ENCODE measurements around the gene GRIN2C.

The GRIN2C gene

DNA sequence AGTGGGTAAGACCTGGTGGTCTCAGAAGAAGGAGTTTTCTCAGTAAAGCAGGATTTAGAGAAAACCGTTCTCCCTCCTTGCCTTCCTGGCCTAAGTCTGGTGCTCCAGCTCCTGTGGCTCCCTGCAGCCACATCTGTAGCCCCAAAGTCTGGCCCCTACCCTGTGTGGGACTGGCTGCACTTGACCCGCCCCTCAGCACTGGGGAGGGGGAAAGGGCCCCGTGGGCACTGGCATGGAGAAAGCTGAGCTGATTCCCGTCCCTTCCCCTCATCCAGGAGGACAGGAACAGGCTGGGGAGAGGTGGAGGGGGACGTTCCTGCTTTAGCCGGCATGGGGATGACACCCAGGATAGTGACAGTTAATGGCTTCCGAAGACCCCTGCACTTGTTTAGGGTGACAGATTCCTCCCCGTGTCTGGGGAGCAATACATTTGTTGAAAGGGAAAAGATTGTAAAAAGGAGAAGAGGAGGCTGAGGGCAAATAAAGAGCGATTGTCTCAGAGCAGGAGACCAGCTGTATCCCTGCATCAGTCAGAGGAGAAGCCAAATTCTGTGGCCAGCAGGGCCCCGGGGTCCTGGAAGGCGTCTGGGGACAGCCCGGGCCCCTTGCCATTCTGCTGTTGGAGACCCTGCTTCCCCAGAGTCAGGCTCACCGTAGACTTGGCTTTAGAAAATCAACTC, 37.9 kb downstream of the GRIN2C start:
- DNase-seq (ENCODE audit: low read depth) = no peak

DNA sequence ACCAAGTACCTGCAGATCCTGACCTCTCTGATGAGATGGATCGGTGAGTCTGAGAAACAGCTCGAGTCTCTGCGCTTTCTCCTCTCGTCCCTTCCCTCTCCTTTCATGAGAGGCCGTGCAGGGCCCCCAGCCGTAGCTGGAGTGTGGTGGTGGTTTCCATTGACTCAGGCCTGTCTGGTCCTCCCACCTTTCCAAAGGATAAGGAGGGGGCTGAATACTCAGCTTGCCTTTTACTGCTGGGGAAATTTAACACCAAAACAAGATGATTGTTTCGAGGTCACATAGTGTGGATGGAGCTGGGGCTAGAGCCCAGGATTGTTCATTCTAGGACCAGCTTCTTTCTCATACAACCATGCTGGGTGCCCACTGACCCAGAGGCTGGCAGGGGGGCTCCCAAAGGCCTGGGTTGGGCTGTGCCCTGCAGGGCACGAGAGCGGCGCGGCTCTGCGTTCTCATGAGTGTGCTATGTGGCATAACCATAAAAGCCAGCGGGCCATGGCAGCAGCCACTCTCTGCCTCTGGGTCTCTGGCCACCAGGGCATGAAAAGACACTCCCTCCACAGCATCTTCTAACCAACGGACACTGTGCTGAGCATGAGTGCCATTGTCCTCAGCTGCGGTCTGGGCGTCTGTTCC, 39.8 kb downstream of the GRIN2C start:
- no peak for DNase-seq (ENCODE audit: low read depth)

DNA sequence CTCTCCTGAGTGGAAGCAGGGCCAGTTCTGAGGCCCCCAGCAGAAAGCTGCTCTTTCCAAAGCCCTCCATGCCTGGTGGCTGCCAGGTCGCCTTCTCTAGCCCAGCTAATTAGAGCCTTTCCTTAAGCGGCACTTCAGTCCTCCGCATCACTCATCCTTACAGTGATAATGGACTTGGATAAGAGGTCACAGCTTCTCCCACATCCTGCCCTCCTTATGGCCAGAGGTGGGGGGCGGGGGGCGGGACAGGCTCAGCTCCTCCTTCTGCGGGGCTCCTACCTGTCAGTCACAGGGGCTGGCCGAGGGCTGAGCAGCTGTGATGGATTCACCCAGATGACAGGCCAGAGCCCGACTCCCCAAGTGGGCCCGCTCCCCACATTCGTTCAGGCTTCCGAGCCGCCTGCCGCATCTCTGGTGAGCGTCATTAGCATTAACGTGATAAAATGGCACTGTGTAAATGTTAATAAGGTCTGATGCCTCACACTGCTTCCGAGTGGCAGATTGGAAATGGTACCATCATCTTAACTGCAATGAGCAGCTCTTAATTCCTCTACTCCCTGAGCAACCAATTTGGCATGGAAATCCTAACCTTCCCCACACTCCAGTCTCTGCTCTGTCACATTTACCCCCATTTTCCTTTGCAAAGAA, 41.3 kb downstream of the GRIN2C start:
- no peak for DNase-seq (ENCODE audit: low read depth)

DNA sequence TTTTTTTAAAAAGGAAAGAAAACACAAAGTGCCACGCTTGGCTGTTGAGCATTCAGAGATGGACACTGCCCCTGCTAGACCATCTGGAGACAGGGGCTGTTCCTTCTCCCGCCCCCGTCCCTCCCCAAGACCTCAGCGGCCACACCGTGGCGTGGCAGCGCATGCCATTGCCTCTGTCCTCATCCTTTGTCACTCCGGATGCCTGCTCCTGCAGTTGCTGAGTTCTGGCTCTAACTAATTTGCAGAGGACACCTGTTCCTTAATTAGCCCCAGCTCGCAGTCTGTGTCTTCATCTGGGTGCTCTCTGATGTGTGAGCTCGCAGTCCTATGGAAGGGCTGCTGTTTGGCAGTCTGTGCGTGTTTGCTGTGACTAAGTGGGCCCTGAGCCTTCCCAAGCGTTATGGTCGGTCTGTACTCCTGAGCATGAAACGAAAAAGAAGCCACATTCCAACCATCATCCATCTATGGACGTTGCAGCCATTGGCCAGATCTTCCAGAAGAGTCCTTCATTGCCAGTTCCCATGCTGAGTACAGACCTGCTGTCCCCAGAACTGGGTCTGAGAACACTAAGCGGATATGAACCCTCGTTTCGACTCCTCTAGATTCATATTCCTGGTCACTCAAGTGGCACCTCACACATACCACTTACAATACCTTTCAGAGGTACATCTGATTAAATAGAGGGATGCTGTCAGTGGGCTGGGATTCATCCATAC, 42.6 kb downstream of the GRIN2C start:
- DNase-seq (ENCODE audit: low read depth) = no peak

DNA sequence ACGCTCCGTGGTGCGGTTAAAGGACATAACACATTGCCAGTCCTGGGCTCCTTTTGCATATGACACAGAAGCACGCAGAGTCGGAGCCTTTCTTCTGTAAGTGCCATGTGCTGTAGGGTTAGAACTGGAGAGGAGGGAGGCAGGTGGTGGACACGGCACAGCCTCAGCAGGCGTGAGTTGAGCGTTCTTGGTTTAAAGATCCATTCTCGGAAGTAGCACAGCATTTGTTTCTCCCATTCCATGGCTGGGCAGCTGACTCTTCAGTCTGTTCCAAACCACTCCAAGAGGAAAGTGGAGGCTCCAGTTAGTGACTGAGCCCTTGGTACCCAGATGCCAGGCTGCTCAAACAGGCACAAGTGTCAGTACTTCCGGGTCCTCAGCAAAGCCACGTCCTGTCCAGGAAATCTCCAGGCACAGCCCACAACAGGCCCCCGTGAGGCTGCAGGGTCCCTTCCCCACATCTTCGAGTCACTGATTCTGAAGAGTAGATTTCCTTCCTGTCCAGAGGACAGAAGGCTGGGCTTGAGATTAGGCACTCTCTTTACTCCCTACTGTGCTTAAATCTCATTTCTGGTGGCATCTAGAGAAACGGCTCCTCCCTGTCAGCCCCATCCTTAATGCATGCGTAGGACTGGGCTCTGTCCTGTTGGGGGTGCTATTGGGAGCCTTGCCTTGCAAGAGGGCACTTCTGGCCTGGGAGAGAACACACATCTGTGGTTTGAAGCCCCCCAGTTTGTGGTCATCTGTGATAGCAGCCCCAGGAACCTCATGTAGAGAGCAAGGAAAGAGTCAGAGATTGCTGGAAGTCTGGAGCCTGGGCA, 43.9 kb downstream of the GRIN2C start:
- no peak for DNase-seq (ENCODE audit: low read depth)

DNA sequence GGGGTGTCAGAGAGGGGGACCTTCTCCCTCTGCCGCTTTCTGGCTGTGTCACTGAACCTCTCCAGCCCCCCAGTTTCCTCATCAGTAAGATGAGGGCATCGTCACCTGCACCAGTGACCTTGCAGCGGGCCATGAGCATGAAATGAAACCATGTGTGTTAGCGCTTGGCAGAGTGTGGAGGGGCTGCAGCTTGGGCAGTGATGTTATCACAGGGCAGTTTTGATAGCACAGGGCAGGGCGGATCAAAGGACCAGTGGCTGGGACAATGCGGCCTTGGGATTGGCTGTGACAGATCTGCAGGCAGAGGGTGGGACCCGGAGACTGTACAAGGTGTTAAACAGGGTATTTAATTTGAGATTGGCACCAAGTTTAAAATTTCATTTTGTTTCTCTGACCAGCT, 44.6 kb downstream of the GRIN2C start:
- no peak for DNase-seq (ENCODE audit: low read depth)

DNA sequence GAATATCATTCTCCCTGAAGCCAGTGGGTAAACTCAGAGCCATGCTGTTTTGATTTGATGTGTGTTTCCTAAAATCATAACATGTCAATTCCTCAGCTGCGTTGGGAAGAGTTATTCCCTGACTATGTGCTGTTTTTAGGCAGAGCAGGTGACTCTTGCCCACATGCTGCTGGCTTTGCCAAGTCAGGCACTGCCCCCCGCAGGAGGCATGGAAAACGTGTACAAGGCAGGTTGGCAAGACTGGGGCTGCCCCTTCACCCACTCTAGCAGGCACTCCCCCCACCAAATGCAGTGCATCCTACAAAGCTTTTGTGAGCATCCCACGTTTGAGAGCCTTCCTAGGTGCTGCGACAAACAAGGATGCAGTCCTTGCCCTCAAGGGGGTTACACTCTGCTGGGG, 45.2 kb downstream of the GRIN2C start:
- no peak for DNase-seq (ENCODE audit: low read depth)

DNA sequence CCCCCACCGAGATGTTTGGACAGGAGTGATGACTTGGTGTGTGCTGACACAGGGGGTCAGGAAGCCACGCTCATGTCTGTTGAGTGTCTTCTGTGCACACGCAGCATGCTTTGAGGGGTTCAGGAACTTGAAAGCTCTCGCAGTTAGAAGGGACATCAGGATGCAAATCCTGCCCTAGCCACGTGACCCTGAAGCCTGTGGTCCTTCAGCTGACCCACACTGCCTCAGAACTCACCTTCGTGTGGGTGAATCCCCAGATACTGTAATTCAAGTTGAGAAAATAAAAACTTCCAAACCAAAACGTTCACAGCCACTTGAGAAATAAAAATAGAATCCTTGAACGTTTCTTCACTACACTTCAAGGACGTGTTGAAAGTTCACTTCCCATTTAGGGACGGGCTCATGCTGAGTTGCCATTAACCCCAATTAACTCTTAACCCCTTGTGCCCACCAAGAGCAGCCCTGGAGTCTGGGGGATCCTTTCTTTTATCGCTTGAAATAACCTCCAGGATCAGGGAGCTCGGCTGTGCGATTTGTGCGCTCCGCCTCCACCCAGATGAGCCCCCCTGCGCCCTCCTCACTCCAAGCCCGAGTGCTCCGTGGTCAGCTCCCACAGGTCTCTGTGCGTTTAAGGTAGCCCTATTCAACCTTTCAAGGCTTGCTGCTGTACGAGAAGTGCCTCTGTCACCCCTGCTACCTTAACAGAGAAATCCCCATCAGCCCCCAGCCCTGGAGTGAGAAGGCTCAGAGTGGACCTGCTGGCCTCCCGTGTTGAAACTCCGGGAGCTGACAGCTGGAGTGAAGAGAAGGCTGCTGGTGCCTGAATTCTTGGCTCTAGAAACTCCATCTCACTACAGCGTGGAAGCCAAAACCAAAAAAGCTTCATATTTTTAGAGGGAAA, 47.3 kb downstream of the GRIN2C start:
- DNase-seq (ENCODE audit: low read depth) = no peak

DNA sequence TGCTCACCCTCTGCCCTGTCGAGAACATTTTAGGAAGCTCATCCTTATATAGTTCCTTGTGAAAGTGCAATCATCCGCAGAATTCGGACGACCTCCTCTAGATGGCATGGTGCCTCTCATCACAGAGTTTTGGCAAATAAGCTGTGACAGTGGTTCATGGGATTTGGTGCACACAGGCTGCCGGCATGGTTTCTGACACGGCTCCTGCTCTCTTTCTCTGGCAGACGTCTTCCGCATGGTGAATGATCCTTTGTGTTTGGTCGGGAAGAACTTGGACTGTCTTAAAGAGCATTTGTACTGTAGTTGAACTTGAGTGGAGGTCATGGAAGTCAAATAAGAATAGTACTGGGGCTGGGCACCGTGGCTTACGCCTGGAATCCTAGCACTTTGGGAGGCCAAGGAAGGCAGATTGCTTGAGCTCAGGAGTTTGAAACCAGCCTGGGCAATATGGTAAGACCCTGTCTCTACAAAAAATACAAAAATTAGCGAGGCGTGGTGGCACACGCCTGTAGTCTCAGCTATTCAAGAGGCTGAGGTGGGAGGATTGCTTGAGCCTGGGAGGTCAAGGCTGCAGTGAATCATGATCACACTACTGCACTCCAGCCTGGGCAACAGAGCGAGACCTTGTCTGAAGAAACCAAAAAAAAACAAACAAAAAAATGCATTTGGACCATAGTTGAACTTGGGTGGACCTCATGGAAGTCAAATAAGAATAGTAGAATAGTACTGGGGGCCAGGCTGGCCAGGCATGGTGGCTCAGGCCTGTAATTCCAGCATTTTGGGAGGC, 48.8 kb downstream of the GRIN2C start:
- no peak for DNase-seq (ENCODE audit: low read depth)

DNA sequence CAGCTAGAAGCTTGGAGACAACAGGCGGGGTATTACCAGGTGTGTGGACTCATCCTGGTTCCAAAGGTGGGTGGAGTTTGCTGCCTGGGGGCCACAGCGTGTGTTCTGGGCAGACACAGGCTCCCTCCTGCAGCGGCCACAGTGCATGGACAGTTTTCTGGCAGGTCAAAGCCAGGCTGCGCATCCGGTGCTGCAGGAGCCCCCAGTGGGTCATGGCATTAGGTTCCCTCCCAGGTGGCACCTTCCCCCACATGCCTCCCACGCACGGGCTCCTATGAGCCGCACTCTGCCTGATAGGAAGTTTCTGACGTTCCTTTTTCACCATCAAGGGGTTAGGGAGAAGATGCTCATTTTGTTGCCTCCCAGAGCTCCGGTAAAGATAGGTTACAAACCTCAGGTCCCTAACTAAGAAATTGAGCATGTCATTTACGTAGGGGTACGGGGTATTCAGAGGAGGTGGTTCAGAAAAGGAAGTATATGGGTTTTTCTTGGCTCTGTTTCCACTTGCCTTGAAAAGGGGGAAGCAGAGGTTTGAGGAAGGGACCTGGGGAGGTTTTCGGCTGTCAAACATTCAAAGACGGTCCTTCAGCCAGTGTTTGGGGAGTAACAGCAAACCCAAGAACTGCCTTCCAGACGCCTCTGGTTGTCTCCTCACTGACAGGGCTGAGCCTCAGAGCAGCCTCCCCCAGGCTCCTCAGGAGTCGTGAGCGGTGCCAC, 50.8 kb downstream of the GRIN2C start:
- DNase-seq (ENCODE audit: low read depth) = no peak

DNA sequence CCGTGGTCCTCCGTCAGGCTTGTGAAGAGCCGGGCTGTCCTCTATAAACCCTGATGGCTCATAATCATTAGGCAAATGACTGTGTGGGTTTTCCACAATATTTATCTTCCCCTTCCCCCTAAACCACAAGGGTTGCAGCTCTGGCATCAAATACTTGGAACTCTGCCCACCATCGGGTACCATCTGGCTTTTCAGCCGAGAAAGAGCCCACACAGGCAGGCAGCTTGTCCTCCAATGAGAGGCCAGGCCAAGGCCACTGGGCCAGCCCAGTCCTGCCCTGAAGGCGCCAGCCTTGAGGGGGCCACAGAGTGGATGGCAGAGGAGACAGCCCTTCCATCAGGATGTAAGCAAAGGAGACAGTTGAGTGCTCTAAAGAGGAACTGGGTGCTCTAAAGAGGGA, 51.8 kb downstream of the GRIN2C start:
- no peak for DNase-seq (ENCODE audit: low read depth)

DNA sequence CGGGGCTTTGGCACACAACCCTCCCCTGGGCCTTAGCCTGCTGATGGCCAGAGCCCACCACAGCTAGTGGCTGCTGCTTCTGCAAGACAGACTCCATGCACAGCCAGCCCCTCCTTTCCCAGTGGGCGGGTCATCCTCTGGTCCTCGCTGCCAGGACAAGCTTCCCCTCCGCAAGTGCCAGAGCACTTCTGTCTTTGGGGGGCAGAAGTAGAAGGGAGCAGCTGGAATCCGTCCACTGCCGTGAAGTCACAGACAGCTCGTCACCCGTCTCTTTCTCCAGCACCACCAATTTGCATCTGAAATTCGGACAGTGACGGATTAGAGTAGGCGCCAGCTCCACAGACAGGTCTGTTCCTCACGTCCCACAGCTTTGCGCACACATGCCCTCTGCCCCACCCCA, 52.2 kb downstream of the GRIN2C start:
- no peak for DNase-seq (ENCODE audit: low read depth)

DNA sequence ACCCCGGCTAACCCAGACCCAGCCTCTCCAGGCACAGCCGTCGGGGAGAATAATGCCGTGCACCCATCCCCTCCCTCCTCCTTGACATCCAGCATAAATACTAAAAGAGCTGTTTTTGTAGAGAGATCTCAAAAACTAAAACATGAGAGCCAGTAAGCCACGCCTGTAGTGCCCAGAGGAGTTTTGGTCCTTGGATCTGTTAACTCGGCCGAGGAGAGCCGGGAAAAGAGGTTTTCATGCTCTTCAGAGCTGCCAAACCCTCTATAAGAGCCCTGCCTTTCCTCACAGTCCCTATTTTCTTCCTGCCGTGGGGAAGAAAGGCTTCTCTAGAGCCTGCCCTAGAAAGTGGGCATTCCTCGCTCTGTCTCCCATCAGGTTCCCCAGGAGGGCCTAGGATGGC, 53.4 kb downstream of the GRIN2C start:
- no peak for DNase-seq (ENCODE audit: low read depth)

DNA sequence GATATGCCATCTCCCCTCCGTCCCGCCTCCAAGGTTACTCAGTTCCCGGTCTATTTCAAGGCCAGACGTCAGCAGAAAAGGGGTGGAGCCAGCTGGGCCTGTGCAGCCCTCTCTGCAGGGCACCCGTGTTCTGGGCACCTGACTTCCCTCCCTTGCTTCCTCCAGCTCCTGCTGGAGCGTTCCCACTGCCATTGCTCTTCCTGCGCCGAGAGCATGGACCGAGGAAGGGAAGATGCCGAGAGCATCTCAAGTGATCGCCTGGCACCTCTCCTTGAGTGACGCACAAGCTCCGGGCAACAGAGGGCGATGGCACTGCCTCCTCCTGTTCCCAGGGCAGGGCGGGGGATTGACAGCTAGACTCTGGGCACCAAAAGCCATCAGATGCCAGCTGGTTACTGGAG, 54.1 kb downstream of the GRIN2C start:
- DNase-seq (ENCODE audit: low read depth) = no peak

DNA sequence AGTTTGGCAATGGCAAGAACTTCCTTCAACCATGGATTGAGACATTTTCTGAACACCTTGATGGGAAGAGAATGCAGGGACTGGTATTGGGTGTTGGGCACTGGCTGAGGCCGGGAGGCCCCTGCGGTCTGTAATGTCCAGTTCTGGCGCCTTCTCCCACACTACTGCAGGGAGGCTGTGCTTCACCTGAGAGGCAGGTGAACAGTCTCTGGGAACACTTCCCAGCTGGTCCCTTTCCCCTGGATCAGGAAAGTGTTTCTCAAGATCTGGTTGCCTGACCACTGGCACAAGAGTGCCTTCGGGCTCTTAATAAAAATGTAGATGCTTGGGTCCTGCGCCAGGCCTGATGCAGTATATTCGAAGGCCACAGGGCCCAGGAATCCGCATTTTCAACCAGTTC, 55.0 kb downstream of the GRIN2C start:
- no peak for DNase-seq (ENCODE audit: low read depth)

DNA sequence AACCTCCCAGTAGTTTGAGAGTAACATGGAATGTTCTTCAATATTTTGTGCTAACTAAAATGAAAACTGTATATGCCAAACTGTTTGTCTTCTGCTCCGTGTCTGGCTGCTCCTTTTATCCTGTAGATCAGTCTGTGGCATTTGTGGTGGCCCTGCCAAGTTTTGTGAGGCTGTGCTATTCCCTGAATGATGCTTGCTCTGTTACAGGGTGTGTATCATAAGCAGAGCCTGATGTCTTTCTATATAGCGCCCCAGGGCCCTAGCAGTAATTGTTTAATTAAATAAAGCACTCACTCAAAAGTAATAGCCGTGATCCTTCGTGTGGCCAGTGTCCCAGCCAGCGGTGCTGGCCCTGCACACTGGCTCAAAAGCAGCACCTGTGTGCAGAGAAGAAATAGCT, 55.7 kb downstream of the GRIN2C start:
- no peak for DNase-seq (ENCODE audit: low read depth)

DNA sequence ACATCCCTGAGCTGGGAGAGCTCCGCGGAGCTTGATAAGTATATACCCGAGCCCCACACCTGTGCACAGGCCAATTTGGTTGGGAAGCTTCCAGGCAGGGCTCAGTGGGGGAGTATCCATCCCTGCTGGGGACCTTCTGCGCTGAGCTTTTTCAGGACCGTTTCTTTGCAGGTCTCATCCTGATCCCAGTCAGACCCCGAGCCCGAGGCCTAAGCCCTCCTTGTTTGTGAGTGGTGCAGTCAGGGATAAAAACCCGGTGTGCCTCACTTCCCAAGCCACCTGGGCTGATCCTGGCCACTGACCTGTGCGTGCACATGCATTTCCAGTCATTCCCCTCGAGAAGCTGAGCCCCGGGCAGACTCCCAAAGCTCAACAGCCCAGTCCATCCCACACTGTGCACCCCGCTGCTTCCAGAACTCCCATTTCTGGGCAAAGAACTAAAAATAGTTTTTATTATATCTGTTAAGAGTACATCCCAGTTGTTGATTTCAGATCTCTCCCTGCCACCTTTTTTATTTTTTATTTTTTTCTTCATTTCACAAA, 56.2 kb downstream of the GRIN2C start:
- DNase-seq (ENCODE audit: low read depth) = no peak

DNA sequence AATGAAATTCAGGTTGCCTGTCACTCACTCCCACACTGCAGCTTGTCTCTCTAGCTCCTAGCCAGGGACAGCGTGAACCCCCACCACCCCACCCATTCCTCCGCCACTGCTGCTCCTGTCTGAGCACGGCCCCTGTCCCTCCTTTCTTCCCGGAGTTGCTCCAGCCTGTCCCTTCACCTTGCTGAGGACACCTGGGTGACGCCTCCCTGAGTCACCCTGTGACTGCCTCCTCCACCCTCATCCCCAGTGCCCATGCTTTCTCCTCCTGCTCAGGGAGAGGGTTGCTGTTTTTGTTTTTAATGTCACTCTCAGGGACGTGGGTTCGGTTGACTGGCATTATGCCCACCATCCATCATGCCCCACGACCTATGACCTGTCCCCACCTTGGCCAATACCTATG, 57.8 kb downstream of the GRIN2C start:
- no peak for DNase-seq (ENCODE audit: low read depth)

DNA sequence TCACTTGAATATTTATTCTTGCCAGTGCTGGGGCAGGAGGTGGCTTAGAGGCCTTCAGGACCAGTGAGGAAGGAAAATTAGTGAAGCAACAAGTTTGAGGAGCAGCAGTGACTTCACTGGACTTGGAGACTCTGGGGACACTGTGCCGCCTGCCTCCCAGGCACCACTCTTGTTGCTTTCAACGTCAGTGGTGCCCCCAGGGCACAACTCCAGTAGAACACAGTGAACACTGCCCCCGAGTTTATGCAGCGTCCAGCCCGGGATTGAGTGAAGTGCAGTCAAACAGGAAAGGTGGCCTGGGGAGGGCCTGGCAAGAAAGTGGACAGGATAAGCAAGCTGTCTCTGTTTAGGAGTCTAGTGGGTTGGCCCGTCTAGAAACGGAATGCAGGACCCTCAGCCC, 59.2 kb downstream of the GRIN2C start:
- no peak for DNase-seq (ENCODE audit: low read depth)

All from T-helper 22 cell (primary cell).